Panc1 (cell line): ENCODE data around the gene SLC19A2. TPM values are rescaled to one million over a fixed set of nuclear protein-coding genes. Genes with fewer than 3 reads are reported as not detected.

Source experiments
- ATAC-seq: fragments of 200-7000 bp; cut with Tn5 transposase; 2 replicates; pipeline ENCODE4 v1.9.1; 2020; ENCODE audit warnings: mild to moderate bottlenecking, moderate library complexity
- BruUV-seq: library from RNA; stranded (reverse); fragments of 400-500 nt; replicated peaks from 2 replicates; lab custom pipeline; 2021; lab: Mats Ljungman, UMichigan
- CTCF ChIA-PET: fragments of 300-600 bp; sonication (Branson Sonifier 250); formaldehyde crosslinking; loops from one replicate; lab custom pipeline; 2022; ENCODE audit warnings: antibody characterized with exemption; lab: Charles Lee
- POLR2A ChIA-PET: fragments of 300-600 bp; sonication (Branson Sonifier 250); formaldehyde crosslinking; loops from one replicate; lab custom pipeline; 2022; ENCODE audit warnings: antibody characterized with exemption; lab: Charles Lee
- DNase-seq: peaks from one replicate; pipeline ENCODE4 v3.0.0-alpha.2; 2010; ENCODE audit warnings: low read depth, low spot score
- H3K27ac ChIP-seq: 2 replicates; pipeline ENCODE4 v1.5.1; 2011; ENCODE audit warnings: mild to moderate bottlenecking, low read length, inconsistent platforms
- H3K27me3 ChIP-seq: fragments of 200-500 bp; sonication (Bioruptor generic); 2 replicates; pipeline ENCODE4 v1.6.0; 2014; ENCODE audit warnings: low read length, inconsistent platforms; ENCODE audit not compliant: control insufficient read depth, insufficient read depth
- H3K36me3 ChIP-seq: fragments of 200-500 bp; sonication (Bioruptor generic); 2 replicates; pipeline ENCODE4 v1.5.1; 2014; ENCODE audit warnings: inconsistent platforms, mild to moderate bottlenecking, low read length, moderate library complexity; ENCODE audit not compliant: control insufficient read depth, insufficient read depth
- H3K4me1 ChIP-seq: 2 replicates; pipeline ENCODE4 v1.5.1; 2011; ENCODE audit warnings: inconsistent platforms, mild to moderate bottlenecking, low read length, moderate library complexity; ENCODE audit not compliant: control insufficient read depth, insufficient read depth
- H3K4me3 ChIP-seq, 2 experiments: 2 replicates each; pipeline ENCODE4 v1.5.1; 2011 to 2012; ENCODE audit warnings: low read depth in 2 of 2, low read length in 2 of 2, mild to moderate bottlenecking in 2 of 2, inconsistent platforms in 1 of 2, moderate library complexity in 1 of 2
- H3K9me3 ChIP-seq: fragments of 200-500 bp; sonication (Bioruptor generic); 2 replicates; pipeline ENCODE4 v1.5.1; 2014; ENCODE audit warnings: low read depth, mild to moderate bottlenecking, inconsistent platforms, low read length, moderate library complexity; ENCODE audit not compliant: control insufficient read depth, insufficient read depth
- CTCF ChIP-seq: fragments of 450-650 bp; IDR thresholded peaks from 2 replicates; pipeline ENCODE4 v1.5.1; 2017; ENCODE audit warnings: mild to moderate bottlenecking
- POLR2AphosphoS5 ChIP-seq: IDR thresholded peaks from 2 replicates; pipeline ENCODE4 v1.6.1; 2012; ENCODE audit warnings: mild to moderate bottlenecking, low read depth, low read length, moderate library complexity
- SIN3A ChIP-seq: IDR thresholded peaks from 2 replicates; pipeline ENCODE4 v1.6.1; 2012; ENCODE audit warnings: low read depth, mild to moderate bottlenecking, low read length, moderate library complexity, borderline replicate concordance; ENCODE audit not compliant: insufficient read depth
- TCF7L2 ChIP-seq: IDR thresholded peaks from 2 replicates; pipeline ENCODE4 v1.6.1; 2011; ENCODE audit warnings: mild to moderate bottlenecking, low read depth, low read length, inconsistent platforms
- in situ Hi-C: cut with HindIII; loops from 2 replicates; pipeline ENCODE4 v1.10.0; 2016; ENCODE audit warnings: low sequenced_read_pairs, low pct_unique_long_range_greater_than_20kb
- intact Hi-C: fragments of 100-400 bp; cut with micrococcal nuclease; formaldehyde crosslinking; loops from one replicate; pipeline ENCODE4 v1.10.0; 2022; ENCODE audit not compliant: unreplicated experiment
- total RNA-seq: library from RNA; stranded (reverse); gene quantifications from one replicate; pipeline ENCODE4 v1.2.1, GENCODE V29; 2021; ENCODE audit not compliant: unreplicated experiment
- TF ChIP-seq, protein P1 (sequence below), 2 experiments: IDR thresholded peaks; 2 replicates each; pipeline ENCODE4 v1.6.1; 2011 to 2012; ENCODE audit warnings: low read depth in 2 of 2, control low read depth in 1 of 2, low read length in 1 of 2, mild to moderate bottlenecking in 1 of 2, moderate library complexity in 1 of 2; ENCODE audit not compliant: insufficient read depth in 1 of 2

SLC19A2 gene
- total RNA-seq, 1 experiment from 2014 or later = 10.8 TPM

GRCh38 chr1:169495916-169496315, 10.2 kb upstream of the SLC19A2 start:
- DNase-seq = no peak
- Histone ChIP-seq H3K27me3 (0 out of 2 replicates have a peak, but pooled peaks cover 5% of the 10 kb centered on the region), H3K36me3 (no peaks in the 10 kb centered on the region), H3K4me3 (no peak overlapping the region), H3K9me3 (no peaks in the 10 kb centered on the region), H3K4me1 (no peaks in the 10 kb centered on the region), H3K27ac (no peak overlapping the region)
- intact Hi-C loops = no loop called here
- POLR2A ChIA-PET = no interaction called here
- TF ChIP-seq, protein P1, sequence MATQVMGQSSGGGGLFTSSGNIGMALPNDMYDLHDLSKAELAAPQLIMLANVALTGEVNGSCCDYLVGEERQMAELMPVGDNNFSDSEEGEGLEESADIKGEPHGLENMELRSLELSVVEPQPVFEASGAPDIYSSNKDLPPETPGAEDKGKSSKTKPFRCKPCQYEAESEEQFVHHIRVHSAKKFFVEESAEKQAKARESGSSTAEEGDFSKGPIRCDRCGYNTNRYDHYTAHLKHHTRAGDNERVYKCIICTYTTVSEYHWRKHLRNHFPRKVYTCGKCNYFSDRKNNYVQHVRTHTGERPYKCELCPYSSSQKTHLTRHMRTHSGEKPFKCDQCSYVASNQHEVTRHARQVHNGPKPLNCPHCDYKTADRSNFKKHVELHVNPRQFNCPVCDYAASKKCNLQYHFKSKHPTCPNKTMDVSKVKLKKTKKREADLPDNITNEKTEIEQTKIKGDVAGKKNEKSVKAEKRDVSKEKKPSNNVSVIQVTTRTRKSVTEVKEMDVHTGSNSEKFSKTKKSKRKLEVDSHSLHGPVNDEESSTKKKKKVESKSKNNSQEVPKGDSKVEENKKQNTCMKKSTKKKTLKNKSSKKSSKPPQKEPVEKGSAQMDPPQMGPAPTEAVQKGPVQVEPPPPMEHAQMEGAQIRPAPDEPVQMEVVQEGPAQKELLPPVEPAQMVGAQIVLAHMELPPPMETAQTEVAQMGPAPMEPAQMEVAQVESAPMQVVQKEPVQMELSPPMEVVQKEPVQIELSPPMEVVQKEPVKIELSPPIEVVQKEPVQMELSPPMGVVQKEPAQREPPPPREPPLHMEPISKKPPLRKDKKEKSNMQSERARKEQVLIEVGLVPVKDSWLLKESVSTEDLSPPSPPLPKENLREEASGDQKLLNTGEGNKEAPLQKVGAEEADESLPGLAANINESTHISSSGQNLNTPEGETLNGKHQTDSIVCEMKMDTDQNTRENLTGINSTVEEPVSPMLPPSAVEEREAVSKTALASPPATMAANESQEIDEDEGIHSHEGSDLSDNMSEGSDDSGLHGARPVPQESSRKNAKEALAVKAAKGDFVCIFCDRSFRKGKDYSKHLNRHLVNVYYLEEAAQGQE (IDR thresholded peaks at IDR 0.05; ENCODE audit: insufficient read depth in 1 of 2, low read depth in 2 of 2, low read length in 1 of 2) = no peak
- TF ChIP-seq CTCF = no peak
- TF ChIP-seq SIN3A = no peak
- no peak for TF ChIP-seq POLR2AphosphoS5
- TF ChIP-seq TCF7L2 = no peak
- CTCF ChIA-PET = no interaction called here
- in situ Hi-C loops = no loop called here
- no peak for ATAC-seq
- BruUV-seq = no TSS peak

- no peak for ATAC-seq
- in situ Hi-C loops = no loop called here
These were observed 9.5 kb upstream of the SLC19A2 start for GRCh38 chr1:169495046-169495775.

More at GRCh38 chr1:169495046-169495775, 9.5 kb upstream of the SLC19A2 start:
- Histone ChIP-seq H3K4me1 (no peaks in the 10 kb centered on the region), H3K36me3 (no peaks in the 10 kb centered on the region), H3K27me3 (0 out of 2 replicates have a peak, but pooled peaks cover 5% of the 10 kb centered on the region), H3K27ac (no peak overlapping the region), H3K9me3 (no peaks in the 10 kb centered on the region), H3K4me3 (no peak overlapping the region)
- TF ChIP-seq SIN3A (no peak), CTCF (no peak), POLR2AphosphoS5 (no peak), TCF7L2 (no peak)
- TF ChIP-seq, protein P1 (IDR thresholded peaks at IDR 0.05; ENCODE audit: insufficient read depth in 1 of 2, low read depth in 2 of 2, low read length in 1 of 2) = no peak
- BruUV-seq = no TSS peak
- intact Hi-C loops = no loop called here
- ChIA-PET POLR2A (no interaction called here), CTCF (no interaction called here)
- DNase-seq = no peak
